Measurements from ENCODE around the gene ZNF57.
"Not testable (repeated sequence)": the region's sequence is repeated elsewhere in the genome, so short reads cannot be mapped to it uniquely, and the experiment has no call there.

Gene ZNF57

DNA sequence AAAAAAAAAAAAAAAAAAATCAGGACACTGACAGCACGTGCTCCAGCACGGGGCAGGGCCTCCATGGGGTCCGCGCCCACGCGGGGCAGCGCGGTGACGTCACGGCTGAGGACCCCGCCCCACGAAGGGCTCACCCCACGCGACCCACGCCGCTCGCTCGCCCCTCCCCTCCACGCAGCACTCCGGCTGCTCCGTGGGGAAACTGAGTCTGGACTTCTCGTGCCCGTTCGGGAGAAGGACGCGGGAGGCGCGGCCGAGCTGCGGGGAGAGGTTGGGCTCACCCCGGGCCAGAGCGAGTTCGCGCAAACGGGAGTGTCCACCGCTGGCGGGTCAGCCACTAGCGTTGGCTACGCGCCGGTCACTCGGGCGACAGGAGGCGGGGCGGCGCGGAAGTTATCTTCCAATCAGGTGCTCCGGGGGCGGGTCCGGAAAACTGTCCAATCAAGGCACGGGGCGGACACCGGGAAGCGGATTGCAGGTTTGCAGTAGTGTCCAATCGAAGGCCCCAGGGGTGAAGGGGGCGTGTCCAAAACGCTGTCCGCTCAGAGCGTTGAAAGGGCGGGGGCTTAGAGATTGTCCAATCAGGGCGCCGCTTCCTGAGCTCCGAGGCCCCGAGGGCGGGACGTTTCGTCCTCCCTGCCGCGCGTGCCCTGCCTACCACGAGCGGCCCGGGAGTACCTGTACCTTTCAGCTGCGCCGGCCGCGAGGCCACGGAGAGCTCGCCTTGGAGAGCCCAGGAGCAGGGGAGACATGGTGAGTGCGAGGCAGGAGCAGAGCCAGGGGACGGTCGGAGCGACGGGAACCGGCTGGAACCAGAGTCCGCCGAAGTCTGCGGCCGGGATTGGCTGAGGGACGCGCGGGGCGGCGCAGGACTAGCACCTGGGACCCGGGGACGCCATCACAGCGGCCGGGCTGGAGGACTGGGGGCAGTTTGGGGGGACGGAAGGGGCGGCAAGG is at the start of gene ZNF57:
TSS of gene ZNF57 (plus strand) at position 633 of the 957 bp plus-strand sequence. CDS start at position 751, 118 bp downstream.
- DNase-seq (ENCODE audit: low spot score) = peak; percentile 100

DNA sequence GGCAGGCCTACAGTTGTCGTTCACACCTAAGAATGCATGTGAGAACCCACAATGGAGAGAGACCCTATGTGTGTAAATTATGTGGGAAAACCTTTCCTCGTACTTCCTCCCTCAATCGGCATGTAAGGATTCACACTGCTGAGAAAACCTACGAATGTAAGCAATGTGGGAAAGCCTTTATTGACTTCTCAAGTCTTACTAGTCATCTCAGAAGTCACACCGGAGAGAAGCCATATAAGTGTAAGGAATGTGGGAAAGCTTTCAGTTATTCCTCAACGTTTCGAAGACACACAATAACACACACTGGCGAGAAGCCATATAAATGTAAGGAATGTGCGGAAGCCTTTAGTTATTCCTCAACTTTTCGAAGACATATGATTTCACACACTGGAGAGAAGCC is 48.1 kb upstream of the ZNF57 start:
- no peak for DNase-seq (ENCODE audit: low spot score)

DNA sequence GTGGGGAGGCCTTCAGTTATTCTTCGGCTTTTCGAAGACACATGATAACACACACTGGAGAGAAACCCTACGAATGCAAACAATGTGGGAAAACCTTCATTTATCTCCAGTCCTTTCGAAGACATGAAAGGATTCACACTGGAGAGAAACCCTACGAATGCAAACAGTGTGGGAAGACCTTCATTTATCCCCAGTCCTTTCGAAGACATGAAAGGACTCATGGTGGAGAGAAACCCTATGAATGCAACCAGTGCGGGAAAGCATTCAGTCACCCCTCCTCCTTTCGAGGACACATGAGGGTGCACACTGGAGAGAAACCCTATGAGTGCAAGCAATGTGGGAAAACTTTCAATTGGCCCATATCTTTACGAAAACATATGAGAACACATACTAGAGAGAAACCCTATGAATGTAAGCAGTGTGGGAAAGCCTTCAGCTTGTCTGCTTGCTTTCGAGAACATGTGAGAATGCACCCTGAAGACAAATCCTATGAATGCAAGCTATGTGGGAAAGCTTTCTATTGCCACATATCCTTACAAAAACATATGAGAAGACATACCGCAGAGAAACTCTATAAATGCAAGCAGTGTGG is 47.6 kb upstream of the ZNF57 start:
- no peak for DNase-seq (ENCODE audit: low spot score)

GRCh38 chr19:2854849-2855248 is 45.9 kb upstream of the ZNF57 start:
- DNase-seq (ENCODE audit: low spot score) = no peak

- DNase-seq (ENCODE audit: low spot score) = no peak
Observed at GRCh38 chr19:2856457-2857050, 44.2 kb upstream of the ZNF57 start.

DNA sequence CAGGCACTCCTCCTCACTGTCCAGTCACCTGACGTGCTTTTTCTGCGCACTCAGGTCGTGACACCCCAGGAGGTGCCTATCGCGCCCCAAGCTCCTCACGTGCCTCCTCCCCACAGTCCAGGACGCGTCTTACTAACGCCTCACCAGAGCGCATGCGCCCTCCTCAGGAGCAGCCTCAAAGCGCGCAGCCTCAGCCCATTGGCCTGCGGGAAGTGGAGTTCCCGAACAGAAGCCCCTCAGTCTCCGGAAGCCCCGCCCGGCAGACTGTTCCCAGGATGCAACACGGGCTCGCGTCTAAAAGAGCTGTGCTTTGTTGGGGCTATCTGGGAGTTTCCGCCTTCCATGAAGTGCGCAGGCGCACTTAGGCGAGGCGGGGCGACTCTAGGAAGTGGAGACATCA is 41.9 kb upstream of the ZNF57 start:
- DNase-seq (ENCODE audit: low spot score) = no peak

- no peak for DNase-seq (ENCODE audit: low spot score)
Observed at GRCh38 chr19:2863816-2864215, 36.9 kb upstream of the ZNF57 start.

DNA sequence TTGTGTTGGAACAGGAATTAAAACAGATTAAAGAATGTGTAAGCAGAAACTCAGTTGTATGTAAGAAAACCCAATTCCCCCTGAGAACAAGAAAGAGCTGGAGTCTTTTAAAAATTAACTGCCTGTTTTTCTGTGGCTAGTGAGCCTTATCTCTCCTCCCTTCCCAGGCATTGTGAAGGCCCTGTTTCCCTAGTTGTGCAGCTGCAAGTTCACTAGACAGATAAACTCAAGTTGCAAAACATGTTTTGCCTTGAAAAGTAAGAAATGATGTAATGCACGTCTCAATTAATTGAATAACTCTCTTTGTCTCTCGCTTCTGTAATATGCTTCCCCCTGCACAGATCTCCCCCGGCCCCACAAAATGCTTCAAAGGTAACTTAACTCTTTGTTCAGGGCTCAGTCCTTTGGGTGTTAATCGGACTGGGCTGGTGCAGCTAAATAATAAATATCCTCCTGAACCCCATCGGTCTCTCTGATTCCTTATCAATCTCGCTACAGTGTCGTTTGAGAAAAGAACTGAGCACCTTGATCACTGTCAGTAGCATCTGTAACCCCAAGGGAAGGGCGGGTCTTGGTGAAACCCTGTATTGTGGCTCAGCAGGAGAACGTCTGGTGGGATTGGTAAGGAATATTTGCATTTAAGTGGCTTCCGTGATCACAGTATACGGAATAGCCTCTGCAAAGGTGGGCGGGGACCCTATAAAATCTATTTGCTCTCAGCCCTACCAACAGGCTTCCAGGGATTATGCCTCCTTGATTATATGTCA is 35.2 kb upstream of the ZNF57 start:
- no peak for DNase-seq (ENCODE audit: low spot score)

GRCh38 chr19:2866495-2867024 is 34.2 kb upstream of the ZNF57 start:
- no peak for DNase-seq (ENCODE audit: low spot score)

GRCh38 chr19:2867025-2867991 is 33.4 kb upstream of the ZNF57 start, which contains the start of gene ZNF556:
Gene ZNF556 (plus strand): TSS chr19:2867335. CDS start chr19:2867422, 87 bp downstream.
- peak; percentile 22 for DNase-seq (ENCODE audit: low spot score)

DNA sequence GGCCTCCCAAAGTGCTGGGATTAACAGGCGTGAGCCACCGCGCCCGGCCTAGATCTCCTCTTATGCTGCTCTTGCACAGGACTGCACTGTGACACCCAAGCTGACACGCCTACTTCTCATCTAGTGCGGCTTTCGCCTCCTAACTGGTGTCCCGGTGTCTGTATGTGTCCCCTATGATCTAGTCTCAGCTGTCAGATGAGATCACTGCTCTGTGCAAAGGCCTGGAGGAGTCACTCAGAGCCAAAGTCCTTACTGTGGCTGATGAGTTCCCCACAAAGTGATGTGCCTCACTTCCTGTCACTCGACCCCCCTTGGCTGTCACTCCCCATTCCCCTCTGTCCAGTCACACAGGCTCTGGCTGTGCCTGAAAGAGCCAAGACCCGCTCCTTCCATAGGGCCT is 31.1 kb upstream of the ZNF57 start:
- no peak for DNase-seq (ENCODE audit: low spot score)

GRCh38 chr19:2872175-2872574 is 28.6 kb upstream of the ZNF57 start:
- DNase-seq (ENCODE audit: low spot score) = not testable (repeated sequence)

DNA sequence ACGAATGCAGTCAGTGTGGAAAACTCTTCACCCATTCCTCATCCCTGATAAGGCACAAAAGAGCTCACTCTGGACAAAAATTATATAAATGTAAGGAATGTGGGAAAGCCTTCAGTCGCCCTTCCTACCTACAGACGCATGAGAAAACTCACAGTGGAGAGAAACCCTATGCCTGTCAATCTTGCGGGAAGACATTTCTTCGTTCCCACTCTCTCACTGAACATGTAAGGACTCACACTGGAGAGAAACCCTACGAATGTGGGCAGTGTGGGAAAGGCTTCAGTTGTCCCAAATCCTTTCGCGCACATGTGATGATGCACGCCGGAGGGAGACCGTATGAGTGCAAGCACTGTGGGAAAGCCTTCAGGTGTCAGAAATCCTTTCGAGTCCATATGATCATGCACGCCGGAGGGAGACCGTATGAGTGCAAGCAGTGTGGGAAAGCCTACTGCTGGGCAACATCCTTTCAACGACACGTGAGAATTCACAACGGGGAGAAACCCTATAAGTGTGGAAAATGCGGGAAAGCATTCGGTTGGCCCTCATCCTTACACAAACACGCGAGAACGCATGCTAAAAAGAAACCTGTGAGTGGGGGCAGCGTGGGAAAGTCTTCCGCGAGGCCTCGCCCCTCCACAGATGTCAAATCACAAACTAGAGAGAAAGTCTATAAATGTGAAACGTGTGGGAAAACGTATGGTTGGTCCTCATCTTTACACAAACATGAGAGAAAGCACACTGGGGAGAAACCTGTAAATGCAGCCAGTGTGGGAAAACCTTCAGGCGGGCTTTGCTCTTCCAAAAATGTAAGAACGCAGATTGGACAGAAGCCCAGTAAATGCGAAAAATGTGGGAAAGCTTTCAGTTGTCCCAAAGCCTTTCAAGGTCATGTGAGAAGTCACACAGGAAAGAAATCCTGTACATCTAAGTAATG is 23.1 kb upstream of the ZNF57 start:
- DNase-seq (ENCODE audit: low spot score) = no peak

DNA sequence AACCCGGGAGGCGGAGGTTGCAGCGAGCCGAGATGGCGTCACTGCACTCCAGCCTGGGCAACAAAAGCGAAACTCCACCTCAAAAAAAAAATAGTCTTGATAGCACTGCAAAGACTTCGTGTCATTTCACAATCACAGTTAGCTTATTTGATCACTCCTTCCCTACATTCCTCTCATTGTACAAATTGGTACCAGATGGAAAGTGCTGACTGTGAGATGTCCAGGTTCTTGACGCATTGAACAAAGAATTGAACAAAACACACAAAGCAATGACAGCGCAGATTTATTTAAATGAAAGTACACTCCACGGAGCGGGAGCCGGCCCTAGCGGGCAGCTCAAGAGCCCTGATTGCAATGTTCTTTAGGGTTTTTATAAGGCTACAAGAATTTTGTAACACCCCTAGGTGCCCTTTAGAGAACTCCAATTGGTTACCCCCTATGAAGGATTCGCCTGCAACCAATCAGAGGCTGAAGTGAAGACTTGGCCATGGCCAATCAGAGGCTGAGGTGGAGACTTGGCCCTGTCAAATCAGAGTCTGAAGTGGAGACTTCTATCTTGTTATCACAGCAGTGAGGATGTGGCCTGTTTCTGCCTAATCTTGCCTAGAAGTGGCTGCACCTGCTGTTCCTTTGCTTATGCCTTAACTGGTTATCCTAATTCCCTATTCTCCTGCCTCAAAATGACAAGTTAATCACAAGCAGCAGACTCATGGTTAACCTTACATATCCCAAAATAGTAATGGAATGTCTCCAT is 16.9 kb upstream of the ZNF57 start:
- DNase-seq (ENCODE audit: low spot score) = no peak

GRCh38 chr19:2885736-2886135 is 15.0 kb upstream of the ZNF57 start:
- no peak for DNase-seq (ENCODE audit: low spot score)

GRCh38 chr19:2887391-2887914 is 13.3 kb upstream of the ZNF57 start:
- DNase-seq (ENCODE audit: low spot score) = peak; percentile 72

GRCh38 chr19:2888731-2889224 is 11.9 kb upstream of the ZNF57 start:
- no peak for DNase-seq (ENCODE audit: low spot score)

DNA sequence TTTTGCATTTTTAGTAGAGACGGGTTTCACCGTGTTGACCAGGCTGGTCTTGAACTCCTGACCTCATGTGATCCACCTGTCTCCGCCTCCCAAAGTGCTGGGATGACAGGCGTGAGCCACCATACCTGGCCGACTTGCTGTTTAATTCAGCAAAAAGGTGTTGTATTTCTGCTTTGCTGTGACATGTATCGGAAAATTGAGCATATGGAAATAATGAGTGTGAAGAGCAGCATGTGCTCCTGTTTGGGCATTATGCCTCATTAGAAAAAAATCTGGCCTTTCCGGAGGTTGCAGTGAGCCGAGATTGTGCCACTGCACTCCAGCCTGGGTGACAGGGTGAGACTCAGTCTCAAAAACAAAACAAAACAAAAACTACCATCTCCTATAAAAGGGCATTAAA is 10.2 kb upstream of the ZNF57 start:
- not testable (repeated sequence) for DNase-seq (ENCODE audit: low spot score)

Data from hepatic stellate cell (primary cell).